HS-27A (cell line): Measurements from ENCODE around the gene AQP10.
A peak's percentile ranks its signal among the peaks of the same experiment; 100 is the strongest.
"Not testable (repeated sequence)": the region's sequence is repeated elsewhere in the genome, so short reads cannot be mapped to it uniquely, and the experiment has no call there.

ENCODE experiments used
- DNase-seq: peaks from one replicate; pipeline ENCODE4 v3.0.0-alpha.2; 2012; ENCODE audit warnings: low read depth, missing footprints

Gene AQP10

GRCh38 chr1:154324241-154324640 lies 3.3 kb downstream of the AQP10 start:
- DNase-seq = no peak

- DNase-seq = peak; percentile 47
Observed at GRCh38 chr1:154324669-154325582, 4.0 kb downstream of the AQP10 start, which contains the start of gene ATP8B2. Gene ATP8B2, plus strand, starts transcription at chr1:154325525. Its CDS starts 2,617 bp downstream, at chr1:154328142.

DNA sequence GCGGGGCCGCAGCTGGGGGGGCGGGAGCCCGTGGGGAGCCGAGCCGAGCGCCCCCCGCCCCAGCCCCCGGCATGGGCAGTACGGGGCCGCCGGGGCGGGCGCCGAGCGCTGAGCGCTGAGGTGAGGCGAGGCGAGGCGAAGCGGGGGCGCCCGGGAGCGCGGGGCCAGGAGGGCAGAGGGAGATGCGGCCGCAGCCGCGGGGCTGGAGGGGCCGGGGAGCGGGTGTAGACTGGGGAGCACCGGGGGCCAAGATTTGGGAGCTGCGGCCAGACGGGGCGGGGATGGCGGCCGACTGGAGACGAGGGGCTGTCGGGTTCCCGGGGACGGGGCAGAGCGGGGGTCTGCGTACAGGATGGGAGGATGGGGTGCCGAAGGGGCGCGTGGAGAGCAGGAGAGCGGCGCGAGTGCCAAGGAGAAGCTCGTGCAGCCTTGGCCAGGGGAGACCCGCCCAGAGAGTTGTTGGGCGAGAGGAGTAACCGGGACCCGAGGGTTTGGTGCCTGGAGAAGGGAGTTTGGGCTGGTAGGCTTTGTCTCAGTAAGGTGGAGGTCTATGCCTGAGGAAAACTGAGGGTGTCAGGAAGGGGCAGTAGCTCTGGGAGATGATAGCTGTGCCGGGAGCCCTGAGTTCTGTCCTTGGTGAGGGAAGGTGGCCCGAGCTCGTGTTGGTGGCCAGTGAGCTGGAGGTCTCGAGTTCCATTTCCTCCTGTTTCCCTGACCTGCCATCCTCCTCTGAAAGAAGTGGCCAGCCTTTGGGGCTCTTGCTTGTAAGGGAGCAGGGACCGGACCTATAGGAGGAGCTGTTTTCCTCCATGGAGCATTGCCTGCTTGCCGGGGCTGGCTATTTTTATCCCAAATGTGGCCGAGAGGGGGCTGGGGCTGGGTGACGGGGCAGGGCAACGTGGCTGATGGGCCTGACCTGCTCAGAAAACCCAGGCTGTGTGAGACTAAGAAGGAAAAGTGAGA lies 5.0 kb downstream of the AQP10 start:
- peak; percentile 72 for DNase-seq

GRCh38 chr1:154326546-154327465 lies 5.9 kb downstream of the AQP10 start:
- peak; percentile 56 for DNase-seq

- no peak for DNase-seq
Observed at GRCh38 chr1:154327466-154328317, 6.8 kb downstream of the AQP10 start.

DNA sequence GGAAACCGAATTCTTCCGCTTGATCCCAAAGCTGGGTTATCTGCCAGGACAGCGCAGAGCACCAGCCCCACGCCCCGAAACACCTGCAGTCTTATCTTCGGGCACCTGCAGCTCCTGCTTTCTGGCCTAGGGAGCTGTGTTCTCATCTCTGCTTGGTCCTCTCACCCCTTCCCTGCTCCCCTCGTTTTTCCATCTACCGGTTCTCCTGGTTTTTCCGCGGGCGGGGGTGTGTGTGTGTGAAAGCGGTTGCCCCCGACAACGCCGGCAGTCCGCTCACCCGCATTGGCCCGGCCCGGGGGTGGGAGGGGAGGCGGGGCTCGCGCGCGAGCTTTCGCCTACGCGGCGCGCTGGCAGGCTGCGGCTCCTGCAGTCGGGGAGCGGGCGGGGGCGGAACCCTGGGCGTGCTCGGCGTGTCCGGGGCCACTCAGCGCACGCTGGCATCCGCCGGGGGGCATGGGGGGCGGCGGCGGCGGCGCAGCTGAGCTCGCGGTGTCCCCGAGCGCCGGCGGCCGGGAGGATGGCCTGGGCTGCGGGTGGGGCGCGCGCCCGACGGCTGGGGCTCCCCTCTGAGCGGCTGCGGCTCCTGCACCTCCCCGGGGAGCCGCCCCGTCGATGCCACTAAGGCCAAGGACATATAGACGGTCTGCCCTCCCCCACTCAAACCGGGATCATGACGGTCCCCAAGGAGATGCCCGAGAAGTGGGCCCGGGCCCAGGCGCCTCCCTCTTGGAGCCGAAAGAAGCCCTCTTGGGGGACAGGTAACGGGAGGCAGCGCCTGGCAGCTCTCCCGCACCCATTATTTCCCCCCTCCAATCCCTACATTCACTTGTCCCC lies 7.6 kb downstream of the AQP10 start:
- DNase-seq = no peak

GRCh38 chr1:154329152-154329521 lies 8.2 kb downstream of the AQP10 start:
- DNase-seq = no peak

DNA sequence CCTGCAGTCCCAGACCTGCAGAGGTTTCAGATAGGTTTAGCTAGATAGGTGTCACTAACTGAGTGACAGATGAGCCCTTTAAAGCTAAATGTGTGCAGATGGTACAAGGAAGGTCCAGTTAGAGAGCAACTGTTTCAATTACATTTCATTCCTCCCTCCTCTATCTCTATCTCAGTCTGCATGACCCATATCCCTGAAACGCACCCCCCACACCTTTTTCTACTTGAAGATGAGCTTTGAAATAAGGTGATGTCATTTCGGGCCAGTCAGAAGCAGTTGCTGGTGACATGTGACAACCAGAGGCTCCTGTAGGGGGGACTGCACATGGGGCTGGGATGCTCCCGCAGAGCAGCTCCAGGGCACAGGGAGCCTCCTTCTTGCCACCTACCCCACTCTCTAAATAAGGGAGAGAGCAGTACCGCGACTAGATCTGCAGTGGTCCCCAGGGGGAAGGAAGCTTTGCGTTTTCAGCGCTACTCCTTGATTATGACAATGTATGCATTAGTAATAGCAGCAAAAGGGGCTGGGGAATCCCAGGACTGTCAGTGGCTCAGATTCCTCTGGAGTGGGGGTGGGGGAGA lies 8.7 kb downstream of the AQP10 start:
- no peak for DNase-seq

- no peak for DNase-seq
Observed at GRCh38 chr1:154330669-154331068, 9.8 kb downstream of the AQP10 start.

DNA sequence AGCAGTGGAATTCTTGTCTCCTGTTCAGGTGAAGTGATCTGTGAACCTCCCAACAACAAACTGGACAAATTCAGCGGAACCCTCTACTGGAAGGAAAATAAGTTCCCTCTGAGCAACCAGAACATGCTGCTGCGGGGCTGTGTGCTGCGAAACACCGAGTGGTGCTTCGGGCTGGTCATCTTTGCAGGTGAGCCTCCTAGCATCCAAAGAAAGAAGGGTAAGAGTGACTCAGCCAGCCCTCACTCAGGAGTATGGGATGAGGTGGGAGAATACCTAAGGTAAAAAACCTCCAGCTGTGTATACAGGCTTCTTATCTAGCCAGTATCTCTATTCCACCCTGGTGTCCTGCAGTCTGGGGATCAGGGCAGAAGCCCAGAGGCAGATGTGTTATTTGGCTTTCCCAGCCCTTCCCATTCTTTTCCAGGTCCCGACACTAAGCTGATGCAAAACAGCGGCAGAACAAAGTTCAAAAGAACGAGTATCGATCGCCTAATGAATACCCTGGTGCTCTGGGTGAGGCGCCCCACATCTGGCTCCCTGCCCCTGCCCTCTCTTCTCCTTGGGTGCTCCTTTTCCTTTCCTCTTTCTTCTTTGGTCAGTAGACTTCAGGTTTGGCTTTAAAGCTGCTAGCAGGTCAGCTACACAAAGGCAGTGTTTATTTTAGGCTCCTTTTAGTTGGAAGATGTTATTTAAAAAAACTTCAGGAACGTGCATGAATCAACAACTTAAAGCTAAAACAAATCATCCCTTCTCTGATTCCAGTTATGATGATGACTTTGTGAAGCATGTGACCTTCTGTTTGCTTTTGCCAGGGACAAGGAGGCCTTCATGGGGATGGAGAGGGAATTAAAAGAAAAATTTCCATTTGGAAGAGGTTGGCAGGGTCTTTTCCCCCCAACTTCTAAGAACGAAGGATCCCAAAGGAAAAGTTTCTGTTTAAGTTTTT lies 13.5 kb downstream of the AQP10 start:
- no peak for DNase-seq

- no peak for DNase-seq
Observed at GRCh38 chr1:154335025-154335714, 14.3 kb downstream of the AQP10 start.

- DNase-seq = no peak
Observed at GRCh38 chr1:154337253-154337894, 16.5 kb downstream of the AQP10 start.

GRCh38 chr1:154338875-154339274 lies 18.0 kb downstream of the AQP10 start:
- DNase-seq = no peak

DNA sequence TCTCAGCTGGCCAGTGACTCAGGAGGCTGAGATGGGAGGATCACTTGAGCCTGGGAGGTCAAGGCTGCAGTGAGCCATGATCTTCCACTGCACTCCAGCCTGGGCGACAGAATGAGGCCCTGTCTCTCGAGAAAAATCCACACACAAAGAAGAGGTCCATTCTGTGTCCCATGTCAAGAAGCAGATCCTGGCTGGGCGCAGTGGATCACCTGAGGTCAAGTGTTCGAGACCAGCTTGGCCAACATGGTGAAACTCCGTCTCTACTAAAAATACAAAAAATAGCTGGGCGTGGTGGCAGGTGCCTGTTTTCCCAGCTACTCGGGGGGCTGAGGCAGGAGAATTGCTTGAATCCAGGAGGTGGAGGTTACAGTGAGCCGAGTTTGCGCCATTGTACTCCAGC lies 20.5 kb downstream of the AQP10 start:
- not testable (repeated sequence) for DNase-seq

DNA sequence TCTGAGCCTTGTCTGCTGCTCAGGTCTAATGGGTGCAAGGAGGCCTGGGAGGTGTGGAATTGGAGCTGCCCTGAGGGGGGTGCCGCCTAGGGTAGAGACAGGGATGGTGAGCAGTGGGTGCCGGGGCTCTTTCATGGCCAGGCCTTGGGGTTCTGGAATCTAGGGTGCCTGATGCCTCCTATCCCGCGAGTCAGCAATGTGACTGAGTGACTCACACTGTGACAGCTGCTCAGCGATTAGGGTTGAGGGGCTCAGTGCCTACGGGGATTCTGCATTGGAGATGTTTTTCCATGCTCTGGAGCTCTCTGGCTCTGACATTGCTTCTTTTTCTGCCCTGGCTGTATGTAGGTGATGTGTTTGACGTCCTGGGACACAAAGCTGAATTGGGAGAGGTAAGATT lies 21.2 kb downstream of the AQP10 start:
- no peak for DNase-seq

DNA sequence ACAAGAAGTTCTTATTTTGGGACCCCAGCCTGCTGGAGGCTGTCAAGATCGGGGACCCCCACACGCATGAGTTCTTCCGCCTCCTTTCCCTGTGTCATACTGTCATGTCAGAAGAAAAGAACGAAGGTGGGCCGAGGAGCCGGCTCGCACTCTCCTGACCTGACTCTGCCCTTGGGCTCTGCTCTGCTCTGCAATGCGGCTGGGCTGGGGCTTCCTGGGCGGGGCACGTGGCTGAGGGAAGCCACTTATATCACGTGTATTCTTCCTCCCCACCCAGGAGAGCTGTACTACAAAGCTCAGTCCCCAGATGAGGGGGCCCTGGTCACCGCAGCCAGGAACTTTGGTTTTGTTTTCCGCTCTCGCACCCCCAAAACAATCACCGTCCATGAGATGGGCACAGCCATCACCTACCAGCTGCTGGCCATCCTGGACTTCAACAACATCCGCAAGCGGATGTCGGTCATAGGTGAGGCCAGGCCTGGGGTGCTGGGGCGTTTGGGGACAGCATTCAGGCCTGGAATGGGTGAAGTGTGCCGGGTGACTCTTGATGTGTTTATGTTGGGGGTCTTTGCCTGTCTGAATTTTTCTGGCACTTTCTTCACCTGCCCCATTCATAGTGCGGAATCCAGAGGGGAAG lies 22.1 kb downstream of the AQP10 start:
- DNase-seq = no peak
